Upper lobe of right lung (tissue), 1 donor: ENCODE measurements around the gene DGLUCY. TPM values are rescaled to one million over a fixed set of nuclear protein-coding genes. Genes with fewer than 3 reads are reported as not detected.
"Not testable (repeated sequence)": the region's sequence is repeated elsewhere in the genome, so short reads cannot be mapped to it uniquely, and the experiment has no call there.

Source experiments
- ATAC-seq: fragments of 200-7000 bp; cut with Tn5 transposase; one replicate; pipeline ENCODE4 v1.9.1; 2020; ENCODE audit warnings: mild to moderate bottlenecking, moderate library complexity
- DNase-seq: peaks from one replicate; pipeline ENCODE4 v3.0.0-alpha.2; 2020
- H3K27ac ChIP-seq: fragments of 200-600 bp; one replicate; pipeline ENCODE4 v1.8.0; 2022
- H3K27me3 ChIP-seq: fragments of 200-600 bp; one replicate; pipeline ENCODE4 v1.8.0; 2022; ENCODE audit warnings: mild to moderate bottlenecking
- H3K36me3 ChIP-seq: fragments of 200-600 bp; one replicate; pipeline ENCODE4 v1.8.0; 2022
- H3K4me1 ChIP-seq: fragments of 200-600 bp; one replicate; pipeline ENCODE4 v1.8.0; 2022
- H3K4me3 ChIP-seq: fragments of 200-600 bp; one replicate; pipeline ENCODE4 v1.8.0; 2022; ENCODE audit warnings: mild to moderate bottlenecking
- H3K9me3 ChIP-seq: fragments of 200-600 bp; one replicate; pipeline ENCODE4 v1.8.0; 2022
- intact Hi-C: fragments of 100-400 bp; cut with DNase I; formaldehyde crosslinking; loops from one replicate; pipeline ENCODE4 v1.11.0; 2022
- total RNA-seq: library from RNA; stranded (reverse); fragmentation: NEBNext Ultra II Directional; extraction: Animal tissue kit (Norgen Biotek cat#: 25700); gene quantifications from one replicate; pipeline ENCODE4 v1.2.1, GENCODE V29; 2021
- TF ChIP-seq, protein P1 (sequence below): fragments of 200-600 bp; IDR thresholded peaks from one replicate; pipeline ENCODE4 v1.8.0; 2022; ENCODE audit warnings: antibody characterized with exemption
- donor health status: DM: no; HTN: yes; CAD: no; lungs with severe emphysema.

DGLUCY gene
- total RNA-seq, 1 donor from 2014 or later, result 77.6 TPM

DNA sequence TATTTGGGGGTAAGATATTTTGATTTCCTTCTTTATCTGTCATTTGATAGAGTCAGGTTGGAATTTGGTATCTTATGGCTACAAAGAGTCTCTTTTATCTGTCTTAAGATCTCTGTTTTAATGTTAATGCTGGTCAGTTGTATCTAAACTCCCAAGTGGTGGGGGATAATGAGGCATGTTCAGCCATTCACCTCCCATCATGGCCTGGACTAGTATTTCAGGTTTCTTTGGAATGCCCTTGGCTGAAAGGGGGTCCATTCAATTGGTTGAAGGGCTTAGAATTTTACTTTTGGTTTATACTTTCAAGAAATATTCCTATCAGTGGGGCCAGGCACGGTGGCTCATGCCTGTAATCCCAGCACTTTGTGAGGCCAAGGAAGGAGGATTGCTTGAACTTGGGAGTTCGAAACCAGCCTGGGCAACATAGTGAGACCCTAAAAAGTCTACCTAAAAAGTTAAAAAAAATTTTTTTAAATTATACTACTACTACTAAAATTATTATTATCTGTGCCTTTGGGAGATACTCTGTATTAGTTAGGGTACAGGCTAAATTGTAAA, 4.7 kb downstream of the DGLUCY start:
- no peak for ATAC-seq
- no peak overlapping the region for H3K27ac ChIP-seq
- H3K9me3 ChIP-seq, result no peaks in the 10 kb centered on the region
- H3K27me3 ChIP-seq, result no peaks in the 10 kb centered on the region
- H3K4me1 ChIP-seq, result peaks cover 22% of the 10 kb centered on the region
- H3K4me3 ChIP-seq, result no peak overlapping the region
- intact Hi-C loops, result no loop called here
- DNase-seq, result no peak
- no peaks in the 10 kb centered on the region for H3K36me3 ChIP-seq
- TF ChIP-seq, protein P1, sequence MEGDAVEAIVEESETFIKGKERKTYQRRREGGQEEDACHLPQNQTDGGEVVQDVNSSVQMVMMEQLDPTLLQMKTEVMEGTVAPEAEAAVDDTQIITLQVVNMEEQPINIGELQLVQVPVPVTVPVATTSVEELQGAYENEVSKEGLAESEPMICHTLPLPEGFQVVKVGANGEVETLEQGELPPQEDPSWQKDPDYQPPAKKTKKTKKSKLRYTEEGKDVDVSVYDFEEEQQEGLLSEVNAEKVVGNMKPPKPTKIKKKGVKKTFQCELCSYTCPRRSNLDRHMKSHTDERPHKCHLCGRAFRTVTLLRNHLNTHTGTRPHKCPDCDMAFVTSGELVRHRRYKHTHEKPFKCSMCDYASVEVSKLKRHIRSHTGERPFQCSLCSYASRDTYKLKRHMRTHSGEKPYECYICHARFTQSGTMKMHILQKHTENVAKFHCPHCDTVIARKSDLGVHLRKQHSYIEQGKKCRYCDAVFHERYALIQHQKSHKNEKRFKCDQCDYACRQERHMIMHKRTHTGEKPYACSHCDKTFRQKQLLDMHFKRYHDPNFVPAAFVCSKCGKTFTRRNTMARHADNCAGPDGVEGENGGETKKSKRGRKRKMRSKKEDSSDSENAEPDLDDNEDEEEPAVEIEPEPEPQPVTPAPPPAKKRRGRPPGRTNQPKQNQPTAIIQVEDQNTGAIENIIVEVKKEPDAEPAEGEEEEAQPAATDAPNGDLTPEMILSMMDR, result no peak

DNA sequence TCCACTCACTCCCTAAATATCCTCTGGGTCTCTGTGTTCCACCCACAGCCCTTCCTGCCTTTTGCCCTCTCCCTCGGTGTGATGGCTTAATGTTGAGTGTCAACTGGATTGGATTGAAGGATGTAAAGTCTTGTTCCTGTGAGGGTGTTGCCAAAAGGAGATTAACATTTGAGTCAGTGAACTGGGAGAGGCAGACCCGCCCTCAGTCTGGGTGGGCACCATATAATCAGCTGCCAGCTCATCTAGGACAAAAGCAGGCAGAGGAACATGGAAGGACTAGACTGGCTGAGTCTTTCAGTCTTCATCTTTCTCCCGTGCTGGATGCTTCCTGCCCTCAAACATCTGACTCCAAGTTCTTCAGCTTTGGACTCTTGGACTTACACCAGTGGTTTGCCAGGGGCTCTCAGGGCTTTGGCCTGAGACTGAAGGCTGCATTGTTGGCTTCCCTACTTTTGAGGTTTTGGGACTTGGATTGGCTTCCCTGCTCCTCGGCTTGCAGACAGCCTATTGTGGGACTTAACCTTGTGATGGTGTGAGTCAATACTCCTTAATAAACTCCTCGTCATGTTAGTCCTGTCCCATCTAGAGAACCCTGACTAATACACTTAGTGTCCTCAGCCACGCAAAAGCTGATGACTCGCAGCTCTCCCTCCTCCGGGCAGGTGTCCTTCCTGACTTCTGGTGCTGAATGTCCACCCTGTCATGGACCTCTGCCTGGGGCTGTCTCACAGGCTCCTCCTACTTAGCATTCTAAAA, 5.9 kb downstream of the DGLUCY start:
- H3K36me3 ChIP-seq, result no peaks in the 10 kb centered on the region
- intact Hi-C loops, result no loop called here
- no peaks in the 10 kb centered on the region for H3K27me3 ChIP-seq
- no peak overlapping the region for H3K4me3 ChIP-seq
- TF ChIP-seq, protein P1, result no peak
- H3K9me3 ChIP-seq, result no peaks in the 10 kb centered on the region
- no peak overlapping the region for H3K27ac ChIP-seq
- no peak for ATAC-seq
- H3K4me1 ChIP-seq, result peaks cover 20% of the 10 kb centered on the region
- no peak for DNase-seq

DNA sequence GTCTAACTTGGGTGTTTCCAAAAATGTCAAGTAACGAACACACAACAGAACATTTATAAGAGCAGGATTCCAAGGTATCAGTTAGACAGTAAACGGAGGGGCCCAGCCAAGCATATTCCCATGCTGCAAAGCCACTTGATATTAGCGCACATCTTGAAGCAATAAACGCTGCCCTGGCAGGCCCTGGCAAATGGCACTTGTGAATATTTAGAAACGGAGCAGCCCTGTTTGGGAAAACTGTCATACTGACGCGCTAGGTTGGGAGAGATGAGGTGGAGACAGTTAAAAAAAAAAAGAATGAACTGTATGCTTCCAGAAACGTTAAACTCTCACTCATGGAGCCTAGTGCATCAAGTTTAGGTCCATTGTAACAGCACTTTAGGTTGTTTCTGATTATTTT, 9.3 kb downstream of the DGLUCY start:
- DNase-seq (no peak), ATAC-seq (no peak)
- TF ChIP-seq, protein P1, result no peak
- Histone ChIP-seq H3K9me3 (no peaks in the 10 kb centered on the region), H3K27me3 (no peaks in the 10 kb centered on the region), H3K4me3 (no peak overlapping the region), H3K27ac (no peak overlapping the region), H3K36me3 (no peaks in the 10 kb centered on the region), H3K4me1 (peaks cover 4% of the 10 kb centered on the region)
- intact Hi-C loops, result no loop called here

DNA sequence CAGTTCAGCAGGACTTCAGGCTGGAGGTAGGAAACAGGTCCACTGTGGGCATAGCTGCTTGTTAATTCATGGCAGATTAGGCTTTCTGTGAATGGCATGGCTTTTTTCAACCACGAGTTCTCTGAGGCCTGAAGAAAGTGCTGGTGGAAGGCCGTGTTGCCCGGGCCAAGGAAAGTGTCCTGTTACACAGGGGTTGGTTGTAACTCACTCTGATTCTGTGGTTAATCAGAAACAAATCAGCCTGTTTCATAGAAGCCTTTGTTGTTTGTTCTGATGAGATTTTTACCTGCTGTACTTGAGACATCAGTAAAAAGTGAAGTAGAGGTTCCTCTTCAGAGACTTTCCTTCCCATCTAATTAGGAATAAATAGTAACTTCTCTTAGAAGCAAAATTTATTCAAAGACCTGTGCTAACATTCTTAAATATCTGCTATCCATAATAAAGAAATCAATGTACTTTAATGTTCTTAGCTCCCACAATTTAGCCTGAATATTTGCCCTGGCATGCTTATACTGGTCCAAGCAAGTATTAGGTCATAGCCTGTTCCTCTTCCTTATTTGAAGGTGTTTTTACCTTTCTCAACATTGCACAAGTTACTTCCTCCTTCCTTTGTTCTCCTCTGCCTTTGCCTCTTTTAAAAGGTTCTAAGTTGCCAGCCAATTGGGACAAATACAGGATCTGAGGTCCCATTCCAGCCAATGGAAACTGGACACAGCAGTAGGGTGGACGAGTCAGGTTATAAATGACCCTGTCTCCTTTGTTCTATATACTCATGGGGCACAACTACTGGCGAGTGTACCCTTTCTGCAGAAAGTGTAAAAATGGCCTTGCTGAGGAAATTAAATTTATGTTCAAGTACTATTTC, 10.8 kb downstream of the DGLUCY start:
- DNase-seq, H3K27ac ChIP-seq, H3K36me3 ChIP-seq, H3K9me3 ChIP-seq, ATAC-seq, H3K4me3 ChIP-seq, H3K27me3 ChIP-seq, H3K4me1 ChIP-seq, intact Hi-C loops: not testable (repeated sequence)

DNA sequence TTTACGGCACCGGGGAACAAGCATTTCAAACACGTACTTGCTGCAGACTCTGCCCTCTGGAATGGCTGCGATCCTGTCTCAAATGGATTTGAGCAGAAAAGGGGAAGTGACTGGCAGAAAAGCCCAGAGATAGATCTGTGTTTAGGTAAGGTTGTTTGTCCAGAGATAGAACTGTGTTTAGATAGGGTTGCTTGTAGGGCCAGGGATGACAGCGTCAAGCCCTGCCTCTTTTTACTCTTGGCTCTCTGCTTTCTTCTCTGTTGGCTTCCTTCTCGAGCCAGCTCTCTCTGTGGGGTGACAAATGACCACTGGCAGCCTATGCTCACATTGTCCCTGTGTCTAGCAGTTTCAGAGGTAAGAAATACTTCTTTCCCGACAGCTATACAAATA, 11.4 kb downstream of the DGLUCY start:
- H3K9me3 ChIP-seq, result no peaks in the 10 kb centered on the region
- H3K4me3 ChIP-seq, result no peak overlapping the region
- DNase-seq, result no peak
- TF ChIP-seq, protein P1, result no peak
- peaks cover 10% of the 10 kb centered on the region for H3K36me3 ChIP-seq
- intact Hi-C loops, result no loop called here
- H3K4me1 ChIP-seq, result peaks cover 4% of the 10 kb centered on the region
- no peak overlapping the region for H3K27ac ChIP-seq
- no peak for ATAC-seq
- no peaks in the 10 kb centered on the region for H3K27me3 ChIP-seq

DNA sequence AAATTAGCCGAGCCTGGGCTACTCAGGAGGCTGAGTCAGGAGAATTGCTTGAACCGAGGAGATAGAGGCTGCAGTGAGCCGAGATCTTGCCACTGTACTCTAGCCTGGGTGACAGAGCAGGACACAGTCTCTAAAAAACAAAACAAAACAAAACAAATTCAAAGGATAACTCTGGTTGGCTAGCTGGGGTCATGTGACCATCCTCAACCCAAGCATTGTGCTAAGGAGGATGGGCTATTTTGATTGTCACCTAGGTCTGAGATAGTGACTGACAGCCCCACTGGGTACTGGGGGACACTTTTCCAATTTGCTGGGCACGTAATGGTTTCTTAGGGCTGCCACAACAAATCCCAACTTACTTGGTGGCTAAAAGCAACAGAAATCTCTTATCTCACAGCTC, 11.9 kb downstream of the DGLUCY start:
- H3K4me1 ChIP-seq, result peaks cover 4% of the 10 kb centered on the region
- H3K9me3 ChIP-seq, result no peaks in the 10 kb centered on the region
- TF ChIP-seq, protein P1, result no peak
- H3K4me3 ChIP-seq, result no peak overlapping the region
- H3K36me3 ChIP-seq, result peaks cover 16% of the 10 kb centered on the region
- intact Hi-C loops, result no loop called here
- DNase-seq, result no peak
- H3K27me3 ChIP-seq, result no peaks in the 10 kb centered on the region
- no peak for ATAC-seq
- no peak overlapping the region for H3K27ac ChIP-seq
